GM12875 (cell line): ENCODE results near the gene SETBP1.

Experiments
- H3K4me3 ChIP-seq: one replicate; pipeline ENCODE4 v1.5.1; 2011; ENCODE audit warnings: low read depth, low read length, control low read depth
- CTCF ChIP-seq: IDR thresholded peaks from 2 replicates; pipeline ENCODE4 v1.5.1; 2011; ENCODE audit warnings: low read depth, mild to moderate bottlenecking, control low read depth, inconsistent platforms, low read length, moderate library complexity, borderline replicate concordance; ENCODE audit not compliant: insufficient read depth

SETBP1 gene

GRCh38 chr18:44758861-44759631, 78.4 kb downstream of the SETBP1 start:
- no peak overlapping the region for H3K4me3 ChIP-seq
- no peak for TF ChIP-seq CTCF

- no peak overlapping the region for H3K4me3 ChIP-seq
- TF ChIP-seq CTCF, result no peak
Observed at GRCh38 chr18:44759925-44760342, 79.2 kb downstream of the SETBP1 start.

DNA sequence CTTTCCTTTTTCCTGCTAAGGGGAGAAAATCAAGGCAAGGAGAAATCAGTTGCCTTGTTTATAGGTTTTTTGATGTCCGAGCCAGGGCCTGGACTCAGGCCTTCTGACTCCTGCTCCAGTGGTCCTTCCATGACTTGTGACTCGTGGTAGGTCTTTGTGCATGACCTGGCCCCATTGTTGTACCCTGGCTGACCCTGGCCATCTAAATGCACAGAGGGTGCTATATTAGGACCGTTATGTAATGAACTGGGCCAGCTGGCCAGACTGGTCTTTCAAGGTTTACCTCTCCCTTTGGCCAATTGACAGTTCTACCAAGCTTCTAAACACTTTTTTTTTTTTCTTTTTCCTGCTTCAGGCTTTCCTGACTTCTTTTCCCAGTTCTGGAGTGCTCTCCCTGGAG, 81.1 kb downstream of the SETBP1 start:
- TF ChIP-seq CTCF, result no peak
- H3K4me3 ChIP-seq, result no peak overlapping the region

DNA sequence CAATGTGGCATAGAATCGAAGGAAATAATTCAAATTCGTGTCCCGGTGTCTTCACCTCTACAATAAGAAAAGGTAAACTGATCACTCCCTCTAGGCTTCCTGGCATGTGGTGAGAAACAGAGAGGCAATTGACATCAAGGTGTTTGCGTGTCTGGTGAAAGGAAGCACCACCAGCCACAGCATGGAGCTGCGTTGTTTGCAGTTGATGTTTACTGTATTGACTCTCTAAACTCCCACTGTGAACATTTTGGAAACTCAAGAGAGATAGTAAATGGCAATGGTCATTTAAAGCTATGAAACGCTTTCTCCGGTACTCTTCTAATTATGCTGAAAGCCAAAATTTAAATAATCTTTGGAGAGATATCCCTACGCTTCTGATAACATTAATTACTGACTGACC, 82.6 kb downstream of the SETBP1 start:
- no peak for TF ChIP-seq CTCF
- H3K4me3 ChIP-seq, result no peak overlapping the region

GRCh38 chr18:44764863-44765262, 84.2 kb downstream of the SETBP1 start:
- no peak overlapping the region for H3K4me3 ChIP-seq

DNA sequence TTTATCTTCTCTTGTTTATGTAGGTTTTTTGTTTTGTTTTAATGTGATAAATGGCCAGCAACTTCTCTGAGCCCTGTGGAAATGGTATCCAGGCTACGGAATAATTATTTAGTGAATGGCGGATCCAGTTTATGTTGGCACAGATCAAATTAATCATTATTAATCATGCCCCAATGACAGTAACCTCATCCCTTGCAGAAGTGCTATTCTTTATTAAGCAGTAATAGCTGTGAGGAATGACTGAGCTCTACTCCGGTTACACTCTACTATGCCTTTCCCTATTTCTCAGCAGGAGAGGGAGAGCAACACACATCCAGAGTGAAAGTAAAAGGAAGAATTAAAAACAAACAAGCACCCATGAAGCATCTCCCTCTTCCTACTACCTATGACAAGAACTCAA, 84.8 kb downstream of the SETBP1 start:
- no peak overlapping the region for H3K4me3 ChIP-seq
- TF ChIP-seq CTCF, result no peak

More at GRCh38 chr18:44764863-44765262, 84.2 kb downstream of the SETBP1 start:
- no peak for TF ChIP-seq CTCF

- H3K4me3 ChIP-seq, result no peak overlapping the region
- TF ChIP-seq CTCF, result no peak
Observed at GRCh38 chr18:44766450-44766849, 85.8 kb downstream of the SETBP1 start.
